ENCODE measurements around the gene ELN. TPM values are rescaled to one million over a fixed set of nuclear protein-coding genes. Genes with fewer than 3 reads are reported as not detected.

Gene ELN
- total RNA-seq, 1 donor from 2014 or later, result 0.20 TPM

- DNase-seq (ENCODE audit: low read depth, low spot score), result peak; percentile 37
These were observed 4.9 kb upstream of the ELN start for GRCh38 chr7:74023092-74023536.

DNA sequence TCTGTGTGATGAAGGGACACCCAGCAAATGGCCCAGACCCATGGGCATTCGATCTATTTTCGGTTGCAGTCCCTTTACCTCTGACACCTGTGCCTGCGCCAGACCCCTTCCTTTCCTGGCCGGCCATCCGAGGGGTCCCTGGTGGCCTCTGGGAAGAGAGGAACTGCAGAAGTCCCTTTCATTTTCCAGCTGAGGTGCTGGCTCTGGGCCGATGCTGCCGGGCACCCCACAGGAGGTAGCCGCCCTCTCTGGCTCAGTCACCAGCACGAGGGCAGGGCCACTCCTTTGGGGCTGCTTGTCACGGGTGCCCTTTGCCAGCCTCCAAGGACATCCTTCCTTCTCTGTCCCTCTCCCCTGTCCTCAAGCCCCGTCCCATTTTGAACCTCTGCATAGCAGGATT, 4.2 kb upstream of the ELN start:
- DNase-seq (ENCODE audit: low read depth, low spot score), result no peak

GRCh38 chr7:74025146-74025545, 2.8 kb upstream of the ELN start:
- no peak for DNase-seq (ENCODE audit: low read depth, low spot score)

DNA sequence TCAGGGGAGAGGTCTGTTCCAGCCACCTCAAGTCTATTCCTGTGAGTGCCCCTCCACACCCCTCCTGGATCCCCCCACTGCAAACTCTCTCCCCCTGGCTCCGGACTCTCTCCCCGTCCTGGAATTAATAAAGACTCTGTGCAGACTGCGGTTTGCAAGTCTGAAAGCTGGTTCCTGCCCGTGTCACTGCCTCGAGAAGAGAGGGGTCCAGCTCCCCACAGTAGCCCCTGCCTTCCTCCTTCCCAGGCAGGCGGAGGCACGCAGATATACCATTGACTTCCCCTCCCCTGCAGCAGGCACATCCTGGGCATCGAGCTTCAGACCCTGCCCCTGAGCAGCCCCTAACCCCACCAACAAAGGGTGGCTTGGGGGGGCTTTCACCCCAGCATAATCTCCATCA, 2.2 kb upstream of the ELN start:
- DNase-seq (ENCODE audit: low read depth, low spot score), result no peak

DNA sequence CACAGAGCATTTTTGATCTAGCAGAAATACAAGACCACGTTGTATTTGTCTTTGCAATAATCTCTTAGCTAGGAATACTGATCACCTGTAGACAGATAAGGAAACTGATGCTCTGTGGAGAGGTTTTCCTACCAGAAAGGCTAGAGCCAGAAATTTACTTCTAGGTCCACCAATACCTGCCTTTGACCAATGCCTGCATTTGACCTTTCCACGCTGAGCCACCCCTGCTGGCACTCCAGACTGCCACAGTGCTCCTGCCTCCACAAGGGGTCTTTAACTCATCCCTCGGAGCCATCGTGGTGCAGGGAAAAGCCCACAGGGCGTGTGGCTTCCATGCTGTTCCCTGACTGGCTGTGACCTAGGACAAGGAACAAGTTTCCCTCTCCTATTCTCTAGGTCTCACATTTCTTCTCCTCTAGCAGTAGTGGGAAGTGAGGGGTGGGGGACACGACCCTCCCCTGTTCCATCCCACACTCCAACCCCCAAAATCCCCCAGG, 1.5 kb upstream of the ELN start:
- no peak for DNase-seq (ENCODE audit: low read depth, low spot score)

DNA sequence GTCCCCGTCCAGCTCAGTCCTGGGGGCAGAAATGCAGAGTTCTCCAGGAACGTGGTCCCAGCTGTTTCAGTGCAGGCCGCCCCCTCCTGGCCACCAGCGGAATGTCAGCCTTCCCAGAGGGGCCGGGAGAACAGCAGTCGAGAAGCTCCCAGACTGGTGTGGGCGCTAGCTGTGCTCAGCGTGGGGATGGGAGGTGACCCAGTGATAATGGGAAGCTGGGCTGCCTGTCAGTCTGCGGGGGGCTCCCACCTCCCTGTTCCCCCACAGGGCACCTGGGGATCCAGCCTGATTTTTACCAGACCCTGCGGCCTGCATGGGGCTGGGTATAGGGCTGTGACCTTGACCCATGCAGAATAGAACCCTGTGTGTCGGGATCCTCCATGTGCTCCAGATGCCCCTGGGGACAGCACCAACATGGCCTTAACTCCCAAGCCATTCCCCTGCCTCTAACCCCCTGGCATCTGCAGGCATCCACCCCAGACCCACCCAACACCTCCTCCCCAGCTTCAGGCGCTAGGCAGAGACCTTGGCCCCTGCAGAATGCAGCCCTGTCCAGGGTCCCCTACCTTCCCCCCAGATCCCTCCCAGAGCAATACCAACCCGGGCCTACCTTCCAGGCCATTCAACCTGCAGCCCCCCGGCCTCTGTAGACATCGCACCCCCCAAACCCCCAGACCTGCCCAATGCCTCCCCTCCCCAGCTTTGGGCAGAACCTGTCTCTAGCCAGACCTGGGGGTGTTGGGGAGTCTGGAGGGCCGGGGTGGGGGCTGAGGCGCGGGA, 880 bp upstream of the ELN start:
- DNase-seq (ENCODE audit: low read depth, low spot score), result no peak

- no peak for DNase-seq (ENCODE audit: low read depth, low spot score)
These were observed 407 bp downstream of the ELN start for GRCh38 chr7:74028321-74028838.

- DNase-seq (ENCODE audit: low read depth, low spot score), result no peak
These were observed 1.3 kb downstream of the ELN start for GRCh38 chr7:74029089-74029785.

GRCh38 chr7:74029991-74030415, 2.0 kb downstream of the ELN start:
- DNase-seq (ENCODE audit: low read depth, low spot score), result no peak

DNA sequence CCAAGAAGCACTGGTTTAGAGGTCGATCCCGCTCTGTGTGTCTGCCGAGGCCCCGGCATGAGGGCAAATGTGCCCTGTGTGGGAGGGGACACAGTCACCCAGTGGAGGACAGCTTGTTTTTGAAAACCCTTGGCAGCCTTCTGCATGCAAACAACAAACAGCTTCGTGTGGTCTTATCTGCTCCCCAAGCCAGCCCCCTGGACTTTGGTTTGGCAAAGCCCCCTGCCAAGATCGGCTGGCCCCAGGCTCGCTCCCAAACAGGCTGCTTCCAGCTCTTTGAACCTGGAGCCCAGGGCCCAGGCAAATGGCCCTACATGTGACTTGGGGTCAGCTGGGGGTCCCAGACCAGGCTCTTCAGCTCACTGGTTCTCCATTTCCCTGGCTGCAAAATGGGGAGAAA, 2.9 kb downstream of the ELN start:
- no peak for DNase-seq (ENCODE audit: low read depth, low spot score)

- no peak for DNase-seq (ENCODE audit: low read depth, low spot score)
These were observed 3.6 kb downstream of the ELN start for GRCh38 chr7:74031403-74032190.

DNA sequence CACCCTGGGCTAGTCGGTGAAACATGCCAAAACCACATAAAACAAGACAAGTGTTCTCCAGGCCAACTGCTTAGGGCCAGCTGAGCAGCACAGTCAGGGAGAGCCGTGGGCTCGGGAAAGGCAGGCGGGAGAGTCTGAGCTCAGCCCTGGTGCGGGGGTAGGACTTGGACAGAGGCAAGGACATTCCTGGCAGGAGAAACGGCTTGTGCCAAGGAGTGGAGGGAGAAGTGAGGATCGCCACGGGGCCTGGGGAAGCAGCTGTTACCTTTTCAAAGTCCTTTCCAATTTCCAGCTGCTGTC, 4.2 kb downstream of the ELN start:
- no peak for DNase-seq (ENCODE audit: low read depth, low spot score)

DNA sequence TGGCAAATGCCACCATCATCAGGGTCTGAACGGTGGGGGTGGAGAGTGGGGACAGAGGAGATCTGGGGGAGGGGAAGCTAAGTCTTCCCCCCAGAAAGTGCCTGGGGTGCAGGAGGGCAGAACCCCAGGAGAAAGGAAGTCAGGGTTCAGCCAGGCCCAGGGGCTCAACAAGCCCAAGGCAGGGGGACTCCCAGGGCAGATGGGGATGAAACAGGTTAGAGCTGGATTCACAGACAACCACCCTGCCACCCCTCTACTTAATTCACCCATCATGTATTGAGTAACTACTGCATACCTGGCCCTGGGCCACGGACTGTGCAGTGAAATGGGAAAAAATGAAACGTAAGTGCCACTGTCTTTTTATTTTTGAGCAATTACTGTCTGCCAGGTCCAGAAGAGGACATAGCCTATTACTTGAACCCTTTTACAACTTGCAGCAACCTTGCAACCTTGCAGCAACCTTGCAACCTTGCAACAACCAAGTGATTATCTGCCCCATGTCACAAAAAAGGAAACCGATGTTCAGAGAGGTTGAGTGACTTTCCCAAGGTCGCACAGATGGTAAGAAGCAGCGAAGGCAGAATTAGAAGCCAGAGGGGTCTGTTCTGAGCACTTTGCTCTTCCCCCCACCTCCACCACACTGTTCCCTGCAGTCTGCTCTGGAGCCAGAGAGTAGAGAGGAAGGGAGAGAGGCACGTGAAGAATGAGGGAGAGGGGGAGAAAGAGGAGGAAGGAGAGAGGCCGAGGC, 4.8 kb downstream of the ELN start:
- no peak for DNase-seq (ENCODE audit: low read depth, low spot score)

DNA sequence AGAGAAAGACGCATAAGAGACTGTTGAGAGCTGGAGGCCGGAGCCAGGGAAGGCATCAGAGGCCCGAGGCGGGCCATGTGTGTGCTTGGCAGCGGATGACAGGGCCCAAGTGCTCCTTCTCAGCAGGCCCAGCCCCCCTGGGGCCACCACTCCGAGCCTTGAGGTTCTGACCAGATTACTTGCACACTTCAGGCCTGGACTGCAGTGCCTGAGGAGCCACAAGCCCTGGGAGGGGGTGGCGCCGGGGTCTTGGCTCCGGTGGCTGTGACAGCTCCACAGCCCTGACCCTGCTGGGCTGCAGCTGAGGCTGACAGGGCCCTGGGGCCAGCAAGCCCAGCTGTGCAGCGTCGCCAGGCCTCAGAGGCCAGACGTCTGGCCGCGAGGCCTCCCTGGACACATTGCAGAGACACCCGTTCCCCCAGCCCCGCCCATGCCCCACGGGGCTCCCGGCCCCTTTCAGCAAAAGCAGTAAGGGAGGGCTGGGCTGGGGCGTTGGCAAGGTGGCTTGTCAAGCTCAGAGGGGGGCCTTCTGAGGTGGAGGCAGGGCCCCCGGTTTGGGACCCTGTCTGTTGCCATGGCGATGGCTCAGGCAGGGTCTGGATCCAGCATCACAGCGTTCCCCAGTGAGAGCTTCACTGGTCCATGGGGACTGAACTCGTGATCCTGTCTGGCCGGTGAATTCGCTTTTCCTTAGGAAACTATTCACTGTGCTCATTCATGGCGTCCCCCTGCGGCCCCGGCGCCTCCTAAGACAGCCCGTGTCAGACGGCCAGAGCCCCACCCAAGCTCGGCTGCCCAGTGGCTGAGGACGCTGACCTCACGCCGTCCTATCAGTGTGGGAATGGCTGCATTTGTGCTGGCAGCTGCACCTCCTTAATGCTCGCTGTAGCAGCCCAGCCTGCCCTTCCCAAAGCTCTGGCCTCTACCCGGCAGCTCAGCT, 5.7 kb downstream of the ELN start:
- DNase-seq (ENCODE audit: low read depth, low spot score), result no peak

DNA sequence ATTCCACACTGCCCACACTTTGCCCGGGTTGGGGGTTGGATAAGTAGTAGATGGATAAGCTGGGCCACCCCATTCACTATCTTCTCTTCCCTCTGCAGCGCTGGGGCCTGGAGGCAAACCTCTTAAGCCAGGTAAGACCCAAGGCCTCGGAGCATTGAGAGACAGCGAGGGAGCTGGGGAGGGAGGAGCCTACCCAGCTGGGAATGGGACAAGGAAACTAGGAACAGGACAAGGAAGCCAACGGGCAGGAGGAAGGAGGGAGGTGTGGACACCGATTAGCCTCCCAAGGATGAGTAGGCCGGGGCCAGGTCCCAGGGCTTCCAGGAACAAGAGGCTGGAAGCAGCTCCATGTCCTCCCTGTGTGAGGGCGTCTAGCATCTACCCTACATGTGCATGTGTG, 9.6 kb downstream of the ELN start:
- DNase-seq (ENCODE audit: low read depth, low spot score), result no peak

DNA sequence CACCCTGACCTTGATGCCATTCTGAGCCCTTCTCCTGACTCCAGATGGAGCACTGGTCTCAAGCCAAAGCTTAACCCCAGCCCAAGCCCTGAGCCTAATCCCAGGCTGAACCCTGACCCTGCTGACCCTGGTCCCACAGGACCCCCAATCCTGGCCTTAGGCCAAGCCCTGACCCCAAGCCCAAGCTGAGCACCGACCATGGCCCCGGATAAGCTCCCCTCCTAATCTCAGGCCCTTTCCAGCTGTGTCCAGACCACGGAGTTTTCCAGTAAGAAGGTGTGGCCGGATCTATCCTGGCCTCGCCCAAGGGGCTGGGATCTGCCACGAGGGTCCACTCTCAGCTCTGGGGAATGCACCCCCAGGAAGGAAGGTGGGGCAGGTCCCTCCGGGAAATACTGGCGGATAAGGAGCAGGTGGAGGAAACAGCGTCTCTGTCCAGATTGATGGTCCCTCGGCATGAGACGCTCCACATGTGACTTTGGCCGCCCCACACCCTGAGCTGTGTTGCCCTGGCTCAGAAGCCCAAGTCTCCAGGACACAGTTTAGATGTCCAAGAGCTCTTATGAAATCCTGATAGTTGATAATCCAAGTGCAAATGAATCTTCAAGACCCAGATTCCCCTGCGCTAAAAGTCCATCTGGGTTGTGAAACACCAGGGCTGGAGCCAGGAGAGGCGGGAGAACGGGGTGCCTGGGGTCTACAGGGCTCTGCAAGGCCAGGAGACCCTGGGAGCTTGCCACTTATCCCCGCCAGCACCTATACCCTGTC, 10.4 kb downstream of the ELN start:
- DNase-seq (ENCODE audit: low read depth, low spot score), result no peak

GRCh38 chr7:74039337-74039736, 11.4 kb downstream of the ELN start:
- no peak for DNase-seq (ENCODE audit: low read depth, low spot score)

GRCh38 chr7:74040101-74040790, 12.3 kb downstream of the ELN start:
- no peak for DNase-seq (ENCODE audit: low read depth, low spot score)
